GM18520 (cell line): Measurements from ENCODE around the gene IFNK.

Experiments used
- ATAC-seq: cut with Tn5 transposase; IDR thresholded peaks from one replicate; pipeline ENCODE4 v1.9.1; 2021; ENCODE audit not compliant: unreplicated experiment

Gene IFNK

DNA sequence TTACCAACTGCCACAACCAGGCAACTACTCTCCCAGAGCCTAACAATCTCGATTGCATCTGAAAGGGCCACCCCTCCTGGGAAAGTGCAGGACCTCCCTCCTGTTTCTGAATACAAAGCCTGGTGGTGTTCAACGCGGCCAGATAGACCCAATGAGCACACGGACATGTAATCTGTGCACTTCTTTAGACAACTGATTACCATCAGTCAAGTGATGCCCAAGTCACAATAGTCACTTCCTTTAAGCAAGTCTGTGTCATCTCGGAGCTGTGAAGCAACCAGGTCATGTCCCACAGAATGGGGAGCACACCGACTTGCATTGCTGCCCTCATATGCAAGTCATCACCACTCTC is 48.5 kb downstream of the IFNK start:
- ATAC-seq: peak; percentile 30

DNA sequence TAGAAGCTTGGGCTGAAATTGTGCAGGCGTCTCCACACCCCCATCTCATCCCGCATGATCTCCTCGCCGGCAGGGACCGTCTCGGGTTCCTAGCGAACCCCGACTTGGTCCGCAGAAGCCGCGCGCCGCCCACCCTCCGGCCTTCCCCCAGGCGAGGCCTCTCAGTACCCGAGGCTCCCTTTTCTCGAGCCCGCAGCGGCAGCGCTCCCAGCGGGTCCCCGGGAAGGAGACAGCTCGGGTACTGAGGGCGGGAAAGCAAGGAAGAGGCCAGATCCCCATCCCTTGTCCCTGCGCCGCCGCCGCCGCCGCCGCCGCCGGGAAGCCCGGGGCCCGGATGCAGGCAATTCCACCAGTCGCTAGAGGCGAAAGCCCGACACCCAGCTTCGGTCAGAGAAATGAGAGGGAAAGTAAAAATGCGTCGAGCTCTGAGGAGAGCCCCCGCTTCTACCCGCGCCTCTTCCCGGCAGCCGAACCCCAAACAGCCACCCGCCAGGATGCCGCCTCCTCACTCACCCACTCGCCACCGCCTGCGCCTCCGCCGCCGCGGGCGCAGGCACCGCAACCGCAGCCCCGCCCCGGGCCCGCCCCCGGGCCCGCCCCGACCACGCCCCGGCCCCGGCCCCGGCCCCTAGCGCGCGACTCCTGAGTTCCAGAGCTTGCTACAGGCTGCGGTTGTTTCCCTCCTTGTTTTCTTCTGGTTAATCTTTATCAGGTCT is 49.0 kb downstream of the IFNK start, which contains the start of gene C9orf72:
TSS of gene C9orf72 (minus strand) at position 564 of the 716 bp plus-strand sequence. CDS start 6,361 bp downstream, outside the sequence.
- ATAC-seq: peak; percentile 51

GRCh38 chr9:27573634-27574590 is 49.8 kb downstream of the IFNK start:
- ATAC-seq: peak; percentile 75
